HL-60 (cell line): Measurements from ENCODE around the gene LRIT1.

Experiments used
- POLR2AphosphoS5 ChIP-seq: IDR thresholded peaks from 2 replicates; pipeline ENCODE4 v1.6.1; 2012; ENCODE audit warnings: low read depth
- TF ChIP-seq, protein P1 (sequence below): IDR thresholded peaks from one replicate; pipeline ENCODE4 v1.5.1; 2011; ENCODE audit warnings: low read length, control low read depth, inconsistent platforms; ENCODE audit not compliant: insufficient read depth

DNA sequence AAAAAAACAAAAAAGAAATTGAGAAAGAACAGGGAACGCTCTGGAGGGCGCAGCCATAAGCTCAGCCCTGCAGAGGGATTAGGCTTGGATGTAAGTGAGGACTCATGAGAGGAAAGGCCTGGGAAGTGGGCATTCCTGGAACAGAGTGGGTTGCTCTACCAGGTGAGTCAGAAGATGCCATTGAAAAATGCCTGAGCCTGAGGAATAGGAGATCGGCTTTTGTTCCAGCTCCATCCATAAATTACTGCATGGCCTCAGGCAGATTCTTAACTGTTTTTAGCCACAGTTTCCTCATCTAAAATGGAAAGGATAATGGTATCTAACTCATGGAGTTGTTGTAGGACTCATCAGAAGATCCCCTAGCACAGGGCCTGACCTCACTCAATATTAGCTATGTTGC, 2.4 kb upstream of the LRIT1 start:
- no peak for TF ChIP-seq POLR2AphosphoS5
- TF ChIP-seq, protein P1, sequence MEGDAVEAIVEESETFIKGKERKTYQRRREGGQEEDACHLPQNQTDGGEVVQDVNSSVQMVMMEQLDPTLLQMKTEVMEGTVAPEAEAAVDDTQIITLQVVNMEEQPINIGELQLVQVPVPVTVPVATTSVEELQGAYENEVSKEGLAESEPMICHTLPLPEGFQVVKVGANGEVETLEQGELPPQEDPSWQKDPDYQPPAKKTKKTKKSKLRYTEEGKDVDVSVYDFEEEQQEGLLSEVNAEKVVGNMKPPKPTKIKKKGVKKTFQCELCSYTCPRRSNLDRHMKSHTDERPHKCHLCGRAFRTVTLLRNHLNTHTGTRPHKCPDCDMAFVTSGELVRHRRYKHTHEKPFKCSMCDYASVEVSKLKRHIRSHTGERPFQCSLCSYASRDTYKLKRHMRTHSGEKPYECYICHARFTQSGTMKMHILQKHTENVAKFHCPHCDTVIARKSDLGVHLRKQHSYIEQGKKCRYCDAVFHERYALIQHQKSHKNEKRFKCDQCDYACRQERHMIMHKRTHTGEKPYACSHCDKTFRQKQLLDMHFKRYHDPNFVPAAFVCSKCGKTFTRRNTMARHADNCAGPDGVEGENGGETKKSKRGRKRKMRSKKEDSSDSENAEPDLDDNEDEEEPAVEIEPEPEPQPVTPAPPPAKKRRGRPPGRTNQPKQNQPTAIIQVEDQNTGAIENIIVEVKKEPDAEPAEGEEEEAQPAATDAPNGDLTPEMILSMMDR: no peak
